SK-N-SH (cell line): ENCODE results near the gene ZMIZ1. TPM values are rescaled to one million over a fixed set of nuclear protein-coding genes. Genes with fewer than 3 reads are reported as not detected.

Experiments used
- CTCF ChIA-PET: fragments of 300-600, 350-600 bp; formaldehyde crosslinking; extraction: SDS; loops from one replicate; lab custom pipeline; 2021; lab: Yijun Ruan, JAX
- POLR2A ChIA-PET: fragments of 350-600 bp; sonication (Branson Sonifier 250); formaldehyde crosslinking; extraction: SDS; loops from one replicate; lab custom pipeline; 2020; ENCODE audit warnings: antibody characterized with exemption, inconsistent platforms; lab: Yijun Ruan, JAX
- DNase-seq: peaks from one replicate; pipeline ENCODE4 v3.0.0; 2012
- H2AFZ ChIP-seq: fragments of 200-600 bp; sonication (generic); 2 replicates; pipeline ENCODE4 v1.8.1; 2016; ENCODE audit warnings: antibody characterized with exemption, mild to moderate bottlenecking, low read depth
- H3F3A ChIP-seq: fragments of 200-600 bp; sonication (generic); replicated peaks from 2 replicates; pipeline ENCODE3; 2016; ENCODE audit warnings: antibody characterized with exemption, mild to moderate bottlenecking; ENCODE audit not compliant: insufficient read depth
- H3K27ac ChIP-seq, 2 experiments: fragments of 200-500 bp in 1 of 2; fragments of 200-600 bp in 1 of 2; sonication (Bioruptor generic) in 1 of 2; sonication (generic), shearing (Covaris generic) in 1 of 2; 2 replicates each; pipeline versions ENCODE4 v1.5.1 to v1.6.1; 2014 to 2016; ENCODE audit warnings: low read depth in 2 of 2, inconsistent platforms in 1 of 2, low read length in 1 of 2, mild to moderate bottlenecking in 1 of 2, mixed read lengths in 1 of 2
- H3K27me3 ChIP-seq: fragments of 200-600 bp; sonication (generic), shearing (Covaris generic); 2 replicates; pipeline ENCODE4 v1.6.1; 2016; ENCODE audit warnings: mixed run types; ENCODE audit not compliant: insufficient read depth
- H3K36me3 ChIP-seq, 2 experiments: fragments of 200-500 bp in 1 of 2; fragments of 200-600 bp in 1 of 2; sonication (Bioruptor generic) in 1 of 2; sonication (generic) in 1 of 2; replicated peaks in 1 of 2; 2 replicates each; pipeline versions ENCODE3 to v1.5.1; 2014 to 2016; ENCODE audit warnings: low read length in 1 of 2, mild to moderate bottlenecking in 1 of 2; ENCODE audit not compliant: insufficient read depth in 2 of 2, control insufficient read depth in 1 of 2
- H3K4me1 ChIP-seq, 2 experiments: fragments of 200-500 bp in 1 of 2; fragments of 200-600 bp in 1 of 2; sonication (Bioruptor generic) in 1 of 2; sonication (generic), shearing (Covaris generic) in 1 of 2; 2 replicates each; pipeline versions ENCODE4 v1.5.1 to v1.6.1; 2014 to 2016; ENCODE audit warnings: low read depth in 1 of 2, low read length in 1 of 2, mixed run types in 1 of 2; ENCODE audit not compliant: insufficient read depth in 2 of 2, control insufficient read depth in 1 of 2
- H3K4me2 ChIP-seq: fragments of 200-600 bp; sonication (generic), shearing (Covaris generic); 2 replicates; pipeline ENCODE4 v1.6.1; 2017; ENCODE audit warnings: mixed run types
- H3K4me3 ChIP-seq, 2 experiments: fragments of 200-500 bp in 1 of 2; fragments of 200-600 bp in 1 of 2; sonication (Bioruptor generic) in 1 of 2; sonication (generic), shearing (Covaris generic) in 1 of 2; 2 replicates each; pipeline versions ENCODE4 v1.5.1 to v1.8.1; 2014 to 2016; ENCODE audit warnings: low read depth in 2 of 2, inconsistent platforms in 1 of 2, low read length in 1 of 2, mild to moderate bottlenecking in 1 of 2, mixed read lengths in 1 of 2, moderate library complexity in 1 of 2
- H3K79me2 ChIP-seq: fragments of 200-600 bp; sonication (generic); 2 replicates; pipeline ENCODE4 v1.8.1; 2017; ENCODE audit warnings: mild to moderate bottlenecking; ENCODE audit not compliant: insufficient read depth
- H3K9ac ChIP-seq: fragments of 200-600 bp; sonication (generic); 2 replicates; pipeline ENCODE4 v1.6.1; 2017; ENCODE audit warnings: mixed run types
- H3K9me2 ChIP-seq: fragments of 200-600 bp; sonication (generic); 2 replicates; pipeline ENCODE4 v1.6.1; 2017; ENCODE audit warnings: mixed run types
- H3K9me3 ChIP-seq: fragments of 200-600 bp; sonication (generic); 2 replicates; pipeline ENCODE4 v1.6.1; 2017; ENCODE audit warnings: mixed run types, mild to moderate bottlenecking, moderate library complexity
- H4K20me1 ChIP-seq: fragments of 200-600 bp; sonication (generic); 2 replicates; pipeline ENCODE4 v1.6.1; 2017; ENCODE audit warnings: mild to moderate bottlenecking, mixed run types; ENCODE audit not compliant: insufficient read depth
- CHD2 ChIP-seq: fragments of 150-350 bp; IDR thresholded peaks from 2 replicates; pipeline ENCODE4 v1.6.1; 2018; ENCODE audit warnings: low read length; ENCODE audit not compliant: partially characterized antibody
- EP300 ChIP-seq, 2 experiments: IDR thresholded peaks; 2 replicates each; pipeline versions ENCODE4 v1.4.0 to v1.6.1; 2012; ENCODE audit warnings: borderline replicate concordance in 1 of 2, low read depth in 1 of 2, low read length in 1 of 2
- FOXM1 ChIP-seq: IDR thresholded peaks from 2 replicates; pipeline ENCODE4 v1.4.0; 2012; ENCODE audit warnings: low read depth, mild to moderate bottlenecking
- GABPA ChIP-seq: IDR thresholded peaks from 2 replicates; pipeline ENCODE4 v1.4.0; 2012; ENCODE audit warnings: low read depth, mild to moderate bottlenecking
- GATA2 ChIP-seq: sonication (generic); formaldehyde crosslinking; IDR thresholded peaks from 2 replicates; pipeline ENCODE4 v1.5.0; 2020; ENCODE audit warnings: mild to moderate bottlenecking, missing genetic modification reagents
- JUND ChIP-seq: IDR thresholded peaks from 2 replicates; pipeline ENCODE4 v1.4.0; 2012
- MXI1 ChIP-seq: IDR thresholded peaks from 2 replicates; pipeline ENCODE4 v1.6.1; 2012; ENCODE audit warnings: mild to moderate bottlenecking, low read depth, low read length, improper control_type of control experiment
- NRF1 ChIP-seq: IDR thresholded peaks from 2 replicates; pipeline ENCODE4 v1.6.1; 2012; ENCODE audit warnings: low read depth, mild to moderate bottlenecking, low read length
- RCOR1 ChIP-seq: fragments of 150-350 bp; IDR thresholded peaks from 2 replicates; pipeline ENCODE4 v1.6.1; 2017; ENCODE audit warnings: antibody characterized with exemption, low read length
- RXRA ChIP-seq: IDR thresholded peaks from 2 replicates; pipeline ENCODE4 v1.4.0; 2012; ENCODE audit warnings: low read depth, mild to moderate bottlenecking, borderline replicate concordance
- SIN3A ChIP-seq: IDR thresholded peaks from 2 replicates; pipeline ENCODE4 v1.6.1; 2012; ENCODE audit warnings: low read depth, mild to moderate bottlenecking, low read length, moderate library complexity, borderline replicate concordance
- USF1 ChIP-seq: IDR thresholded peaks from 2 replicates; pipeline ENCODE4 v1.4.0; 2012; ENCODE audit warnings: low read depth, borderline replicate concordance
- YY1 ChIP-seq: IDR thresholded peaks from 2 replicates; pipeline ENCODE4 v1.4.0; 2012; ENCODE audit warnings: low read depth, mild to moderate bottlenecking
- WGBS: methylation state at CpG from one replicate; pipeline ENCODE4 v1.1.6; 2017; ENCODE audit warnings: low lambda C conversion rate; 5-methylcytosine and 5-hydroxymethylcytosine counted together
- polyA plus RNA-seq, 3 experiments: library from polyadenylated mRNA; depleted of rRNA; stranded (reverse); fragments of >200 nt; gene quantifications; 2 replicates each; pipeline ENCODE4 v1.2.3, GENCODE V29; 2012
- TF ChIP-seq, protein P1 (sequence below): IDR thresholded peaks from 2 replicates; pipeline ENCODE4; 2012
- TF ChIP-seq, protein P2 (sequence below): IDR thresholded peaks from 2 replicates; pipeline ENCODE4 v1.4.0; 2012; ENCODE audit warnings: low read depth
- TF ChIP-seq, protein P3 (sequence below): IDR thresholded peaks from 2 replicates; pipeline ENCODE4 v1.6.1; 2012; ENCODE audit warnings: mild to moderate bottlenecking, low read depth, low read length, moderate library complexity

Gene ZMIZ1
- polyA plus RNA-seq, 1 of the 3 experiments (the other 2 are of a cell fraction): 23.5 TPM

DNA sequence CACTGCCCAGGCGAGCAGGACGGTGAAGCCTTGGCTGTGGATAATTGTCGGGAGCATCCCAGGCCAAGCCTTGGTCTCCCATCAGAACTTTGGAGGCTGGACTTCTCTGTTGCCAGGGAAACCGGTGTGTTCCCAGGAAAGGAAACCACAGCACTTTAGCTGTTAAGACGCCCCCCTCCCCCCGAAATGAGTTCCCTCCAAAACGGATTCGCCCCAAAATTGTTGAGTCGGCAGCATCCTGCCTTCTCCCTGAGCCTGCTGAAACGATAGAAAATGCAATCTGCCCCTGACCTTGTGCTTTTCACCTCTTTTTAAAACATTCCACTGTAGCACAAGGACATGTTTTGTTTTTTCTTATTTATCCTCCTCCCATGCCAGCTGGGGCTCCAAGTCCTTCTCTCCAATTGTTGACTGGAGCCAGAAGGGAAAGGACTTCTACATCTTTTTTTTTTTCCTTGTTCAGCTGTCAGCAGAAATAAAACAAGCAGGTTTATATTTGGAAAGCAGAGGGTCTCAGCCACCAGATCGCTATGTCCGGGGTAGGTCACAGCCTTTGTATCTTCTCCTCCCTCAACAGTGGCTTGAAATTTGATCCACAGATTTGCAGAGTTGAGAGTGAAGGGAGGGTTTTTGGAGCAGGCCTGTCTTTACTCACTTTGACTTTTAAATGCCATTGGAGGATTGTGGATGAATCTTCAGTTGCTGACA is 116.5 kb downstream of the ZMIZ1 start (continued):
- TF ChIP-seq, protein P1, sequence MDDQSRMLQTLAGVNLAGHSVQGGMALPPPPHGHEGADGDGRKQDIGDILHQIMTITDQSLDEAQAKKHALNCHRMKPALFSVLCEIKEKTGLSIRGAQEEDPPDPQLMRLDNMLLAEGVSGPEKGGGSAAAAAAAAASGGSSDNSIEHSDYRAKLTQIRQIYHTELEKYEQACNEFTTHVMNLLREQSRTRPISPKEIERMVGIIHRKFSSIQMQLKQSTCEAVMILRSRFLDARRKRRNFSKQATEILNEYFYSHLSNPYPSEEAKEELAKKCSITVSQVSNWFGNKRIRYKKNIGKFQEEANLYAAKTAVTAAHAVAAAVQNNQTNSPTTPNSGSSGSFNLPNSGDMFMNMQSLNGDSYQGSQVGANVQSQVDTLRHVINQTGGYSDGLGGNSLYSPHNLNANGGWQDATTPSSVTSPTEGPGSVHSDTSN: peak; percentile 77
- TF ChIP-seq RCOR1 (no peak), JUND (no peak)
- TF ChIP-seq, protein P2, sequence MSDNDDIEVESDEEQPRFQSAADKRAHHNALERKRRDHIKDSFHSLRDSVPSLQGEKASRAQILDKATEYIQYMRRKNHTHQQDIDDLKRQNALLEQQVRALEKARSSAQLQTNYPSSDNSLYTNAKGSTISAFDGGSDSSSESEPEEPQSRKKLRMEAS: no peak

- Histone ChIP-seq H3K79me2 (peaks cover 70% of the 10 kb centered on the region), H3K27me3 (no peaks in the 10 kb centered on the region), H2AFZ (no peak overlapping the region), H3F3A (peaks cover 33% of the 10 kb centered on the region), H3K36me3 (peaks cover 8 to 12% of the 10 kb centered on the region in 2 experiments), H3K4me1 (peaks cover 53 to 97% of the 10 kb centered on the region in 2 experiments), H3K9ac (peak overlapping the region; percentile 40; the same call in 1 of the 2 replicates), H4K20me1 (peaks cover 23% of the 10 kb centered on the region; the same call in 1 of the 2 replicates), H3K4me2 (peak overlapping the region; percentile 65; the same call in 1 of the 2 replicates), H3K9me2 (no peaks in the 10 kb centered on the region), H3K9me3 (no peaks in the 10 kb centered on the region), H3K4me3 (no peak overlapping the region), H3K27ac (peak overlapping the region; percentile 81 to 100)
- DNase-seq: no peak
- ChIA-PET POLR2A (no interaction called here), CTCF (interaction anchor here (13.4 kb wide), 1 partner anchor 9 kb away, joined by 136 read pairs; no protein-coding TSS in a partner anchor)
- WGBS: 78% methylated on average over 6 of the region's 7 CpGs
- TF ChIP-seq NRF1 (no peak), YY1 (no peak), GATA2 (CRISPR knock-in tag) (no peak), FOXM1 (no peak), SIN3A (no peak), RXRA (no peak), USF1 (no peak), MXI1 (no peak), EP300 (IDR thresholded peaks at IDR 0.05; ENCODE audit: borderline replicate concordance in 1 of 2, low read depth in 1 of 2, low read length in 1 of 2) (no peak), GABPA (no peak), CHD2 (no peak)
- TF ChIP-seq, protein P3, sequence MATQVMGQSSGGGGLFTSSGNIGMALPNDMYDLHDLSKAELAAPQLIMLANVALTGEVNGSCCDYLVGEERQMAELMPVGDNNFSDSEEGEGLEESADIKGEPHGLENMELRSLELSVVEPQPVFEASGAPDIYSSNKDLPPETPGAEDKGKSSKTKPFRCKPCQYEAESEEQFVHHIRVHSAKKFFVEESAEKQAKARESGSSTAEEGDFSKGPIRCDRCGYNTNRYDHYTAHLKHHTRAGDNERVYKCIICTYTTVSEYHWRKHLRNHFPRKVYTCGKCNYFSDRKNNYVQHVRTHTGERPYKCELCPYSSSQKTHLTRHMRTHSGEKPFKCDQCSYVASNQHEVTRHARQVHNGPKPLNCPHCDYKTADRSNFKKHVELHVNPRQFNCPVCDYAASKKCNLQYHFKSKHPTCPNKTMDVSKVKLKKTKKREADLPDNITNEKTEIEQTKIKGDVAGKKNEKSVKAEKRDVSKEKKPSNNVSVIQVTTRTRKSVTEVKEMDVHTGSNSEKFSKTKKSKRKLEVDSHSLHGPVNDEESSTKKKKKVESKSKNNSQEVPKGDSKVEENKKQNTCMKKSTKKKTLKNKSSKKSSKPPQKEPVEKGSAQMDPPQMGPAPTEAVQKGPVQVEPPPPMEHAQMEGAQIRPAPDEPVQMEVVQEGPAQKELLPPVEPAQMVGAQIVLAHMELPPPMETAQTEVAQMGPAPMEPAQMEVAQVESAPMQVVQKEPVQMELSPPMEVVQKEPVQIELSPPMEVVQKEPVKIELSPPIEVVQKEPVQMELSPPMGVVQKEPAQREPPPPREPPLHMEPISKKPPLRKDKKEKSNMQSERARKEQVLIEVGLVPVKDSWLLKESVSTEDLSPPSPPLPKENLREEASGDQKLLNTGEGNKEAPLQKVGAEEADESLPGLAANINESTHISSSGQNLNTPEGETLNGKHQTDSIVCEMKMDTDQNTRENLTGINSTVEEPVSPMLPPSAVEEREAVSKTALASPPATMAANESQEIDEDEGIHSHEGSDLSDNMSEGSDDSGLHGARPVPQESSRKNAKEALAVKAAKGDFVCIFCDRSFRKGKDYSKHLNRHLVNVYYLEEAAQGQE: no peak
Observed at GRCh38 chr10:79185796-79186374, 117.1 kb downstream of the ZMIZ1 start.
